ENCODE results near the gene HES3. TPM values are rescaled to one million over a fixed set of nuclear protein-coding genes. Genes with fewer than 3 reads are reported as not detected.

Gene HES3
- total RNA-seq, 1 donor from 2014 or later: not detected

- Mint-ChIP-seq H3K27me3 (no peaks in the 10 kb centered on the region), H3K9me3 (no peaks in the 10 kb centered on the region), H3K4me1 (no peaks in the 10 kb centered on the region), H3K36me3 (ENCODE audit: low read depth) (peaks cover 2% of the 10 kb centered on the region), H3K4me3 (no peak overlapping the region), H3K27ac (no peak overlapping the region)
- DNase-seq: no peak
- intact Hi-C loops (cut with micrococcal nuclease): no loop called here
These were observed 25.9 kb downstream of the HES3 start for GRCh38 chr1:6269720-6270400.

GRCh38 chr1:6270401-6270800 lies 26.4 kb downstream of the HES3 start:
- no peak for DNase-seq
- no peak overlapping the region for H3K4me3 Mint-ChIP-seq
- no peaks in the 10 kb centered on the region for H3K4me1 Mint-ChIP-seq
- H3K27ac Mint-ChIP-seq: no peak overlapping the region
- intact Hi-C loops (cut with micrococcal nuclease): no loop called here
- no peaks in the 10 kb centered on the region for H3K27me3 Mint-ChIP-seq
- peaks cover 2% of the 10 kb centered on the region for H3K36me3 Mint-ChIP-seq (ENCODE audit: low read depth)
- no peaks in the 10 kb centered on the region for H3K9me3 Mint-ChIP-seq

GRCh38 chr1:6271006-6271405 lies 27.0 kb downstream of the HES3 start:
- intact Hi-C loops (cut with micrococcal nuclease): no loop called here

GRCh38 chr1:6271554-6271953 lies 27.6 kb downstream of the HES3 start:
- no peaks in the 10 kb centered on the region for H3K4me1 Mint-ChIP-seq
- intact Hi-C loops (cut with micrococcal nuclease): no loop called here

More at GRCh38 chr1:6271006-6271405, 27.0 kb downstream of the HES3 start:
- no peak overlapping the region for H3K27ac Mint-ChIP-seq
- H3K27me3 Mint-ChIP-seq: no peaks in the 10 kb centered on the region
- H3K4me1 Mint-ChIP-seq: no peaks in the 10 kb centered on the region
- peaks cover 2% of the 10 kb centered on the region for H3K36me3 Mint-ChIP-seq (ENCODE audit: low read depth)
- H3K9me3 Mint-ChIP-seq: no peaks in the 10 kb centered on the region
- no peak overlapping the region for H3K4me3 Mint-ChIP-seq
- DNase-seq: no peak

GRCh38 chr1:6272452-6272851 lies 28.5 kb downstream of the HES3 start:
- peaks cover 2% of the 10 kb centered on the region for H3K36me3 Mint-ChIP-seq (ENCODE audit: low read depth)
- no peaks in the 10 kb centered on the region for H3K27me3 Mint-ChIP-seq
- H3K27ac Mint-ChIP-seq: no peak overlapping the region
- H3K9me3 Mint-ChIP-seq: no peaks in the 10 kb centered on the region
- intact Hi-C loops (cut with micrococcal nuclease): no loop called here
- no peak overlapping the region for H3K4me3 Mint-ChIP-seq
- no peaks in the 10 kb centered on the region for H3K4me1 Mint-ChIP-seq
- no peak for DNase-seq

More at GRCh38 chr1:6271554-6271953, 27.6 kb downstream of the HES3 start:
- Mint-ChIP-seq H3K27ac (no peak overlapping the region), H3K36me3 (ENCODE audit: low read depth) (peaks cover 2% of the 10 kb centered on the region), H3K27me3 (no peaks in the 10 kb centered on the region), H3K4me3 (no peak overlapping the region), H3K9me3 (no peaks in the 10 kb centered on the region)
- DNase-seq: no peak

- DNase-seq: no peak
These were observed 28.9 kb downstream of the HES3 start for GRCh38 chr1:6272868-6273267.

GRCh38 chr1:6273380-6273891 lies 29.5 kb downstream of the HES3 start:
- Mint-ChIP-seq H3K9me3 (no peaks in the 10 kb centered on the region), H3K4me1 (no peaks in the 10 kb centered on the region), H3K4me3 (no peak overlapping the region), H3K27me3 (no peaks in the 10 kb centered on the region), H3K27ac (no peak overlapping the region), H3K36me3 (ENCODE audit: low read depth) (peaks cover 2% of the 10 kb centered on the region)
- DNase-seq: no peak
- intact Hi-C loops (cut with micrococcal nuclease): no loop called here

More at GRCh38 chr1:6272868-6273267, 28.9 kb downstream of the HES3 start:
- peaks cover 2% of the 10 kb centered on the region for H3K36me3 Mint-ChIP-seq (ENCODE audit: low read depth)
- no peaks in the 10 kb centered on the region for H3K9me3 Mint-ChIP-seq
- no peak overlapping the region for H3K4me3 Mint-ChIP-seq
- no peak overlapping the region for H3K27ac Mint-ChIP-seq
- H3K4me1 Mint-ChIP-seq: no peaks in the 10 kb centered on the region
- intact Hi-C loops (cut with micrococcal nuclease): no loop called here
- H3K27me3 Mint-ChIP-seq: no peaks in the 10 kb centered on the region

GRCh38 chr1:6274102-6274501 lies 30.1 kb downstream of the HES3 start:
- Mint-ChIP-seq H3K36me3 (ENCODE audit: low read depth) (peaks cover 2% of the 10 kb centered on the region), H3K27me3 (no peaks in the 10 kb centered on the region), H3K9me3 (no peaks in the 10 kb centered on the region), H3K4me1 (no peaks in the 10 kb centered on the region), H3K27ac (no peak overlapping the region), H3K4me3 (no peak overlapping the region)
- DNase-seq: no peak
- intact Hi-C loops (cut with micrococcal nuclease): no loop called here

GRCh38 chr1:6274622-6275139 lies 30.7 kb downstream of the HES3 start:
- intact Hi-C loops (cut with micrococcal nuclease): no loop called here
- no peaks in the 10 kb centered on the region for H3K4me1 Mint-ChIP-seq
- H3K36me3 Mint-ChIP-seq (ENCODE audit: low read depth): peaks cover 2% of the 10 kb centered on the region
- no peaks in the 10 kb centered on the region for H3K9me3 Mint-ChIP-seq
- DNase-seq: no peak
- no peaks in the 10 kb centered on the region for H3K27me3 Mint-ChIP-seq
- no peak overlapping the region for H3K4me3 Mint-ChIP-seq
- H3K27ac Mint-ChIP-seq: no peak overlapping the region

- intact Hi-C loops (cut with micrococcal nuclease): no loop called here
- no peaks in the 10 kb centered on the region for H3K9me3 Mint-ChIP-seq
- no peaks in the 10 kb centered on the region for H3K27me3 Mint-ChIP-seq
- H3K4me3 Mint-ChIP-seq: no peak overlapping the region
- H3K36me3 Mint-ChIP-seq (ENCODE audit: low read depth): peaks cover 2% of the 10 kb centered on the region
- H3K27ac Mint-ChIP-seq: no peak overlapping the region
- no peaks in the 10 kb centered on the region for H3K4me1 Mint-ChIP-seq
- DNase-seq: no peak
These were observed 32.1 kb downstream of the HES3 start for GRCh38 chr1:6275826-6276782.

GRCh38 chr1:6276811-6277555 lies 33.0 kb downstream of the HES3 start:
- intact Hi-C loops (cut with micrococcal nuclease): no loop called here
- no peaks in the 10 kb centered on the region for H3K9me3 Mint-ChIP-seq
- no peak for DNase-seq
- H3K27ac Mint-ChIP-seq: no peak overlapping the region
- no peaks in the 10 kb centered on the region for H3K4me1 Mint-ChIP-seq
- H3K36me3 Mint-ChIP-seq (ENCODE audit: low read depth): no peaks in the 10 kb centered on the region
- H3K27me3 Mint-ChIP-seq: no peaks in the 10 kb centered on the region
- H3K4me3 Mint-ChIP-seq: no peak overlapping the region

GRCh38 chr1:6278263-6278662 lies 34.3 kb downstream of the HES3 start:
- Mint-ChIP-seq H3K27ac (no peak overlapping the region), H3K9me3 (no peaks in the 10 kb centered on the region)

GRCh38 chr1:6279066-6279465 lies 35.1 kb downstream of the HES3 start:
- Mint-ChIP-seq H3K27ac (no peak overlapping the region), H3K27me3 (no peaks in the 10 kb centered on the region), H3K36me3 (ENCODE audit: low read depth) (no peaks in the 10 kb centered on the region), H3K9me3 (no peaks in the 10 kb centered on the region), H3K4me3 (no peak overlapping the region), H3K4me1 (no peaks in the 10 kb centered on the region)
- intact Hi-C loops (cut with micrococcal nuclease): no loop called here
- DNase-seq: no peak

More at GRCh38 chr1:6278263-6278662, 34.3 kb downstream of the HES3 start:
- no peak for DNase-seq
- H3K4me3 Mint-ChIP-seq: no peak overlapping the region
- H3K36me3 Mint-ChIP-seq (ENCODE audit: low read depth): no peaks in the 10 kb centered on the region
- intact Hi-C loops (cut with micrococcal nuclease): no loop called here
- no peaks in the 10 kb centered on the region for H3K4me1 Mint-ChIP-seq
- no peaks in the 10 kb centered on the region for H3K27me3 Mint-ChIP-seq
